Measurements from ENCODE around the gene HOMER2.
A peak's percentile ranks its signal among the peaks of the same experiment; 100 is the strongest.

The HOMER2 gene

DNA sequence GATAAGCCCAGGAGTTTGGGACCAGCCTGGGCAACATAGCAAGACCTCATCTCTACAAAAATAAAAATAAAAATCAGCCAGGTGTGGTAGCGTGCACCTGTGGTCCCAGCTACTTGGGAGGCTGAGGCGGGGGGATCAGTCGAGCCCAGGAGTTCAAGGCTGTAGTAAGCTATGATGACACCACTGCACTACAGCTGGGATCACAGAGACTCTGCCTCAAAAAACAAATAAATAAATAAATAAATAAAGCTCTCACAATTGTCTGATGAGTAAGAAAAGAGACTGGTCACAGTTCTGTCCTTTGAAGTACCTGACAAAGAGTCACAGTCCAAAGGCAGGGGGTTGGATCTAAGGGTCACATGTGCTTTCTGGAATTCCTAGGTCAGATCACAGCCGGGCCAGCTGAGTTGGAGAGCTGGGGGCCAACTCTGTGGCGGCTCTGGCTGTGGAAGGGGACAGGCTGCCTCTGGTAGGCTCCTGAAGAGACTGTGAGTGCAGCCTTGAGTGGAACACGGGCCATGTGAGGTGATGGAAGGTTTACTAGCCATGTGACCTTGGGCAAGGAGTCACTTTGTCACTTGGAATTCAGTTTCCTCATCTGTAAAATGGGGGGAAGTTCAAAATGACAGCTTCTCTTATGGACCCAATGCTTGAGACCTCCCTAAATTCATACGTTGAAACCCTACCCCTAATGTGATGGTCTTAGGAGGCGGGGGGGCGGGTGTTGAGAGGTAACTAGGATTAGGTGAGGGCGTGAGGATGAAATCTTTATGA is 95.9 kb downstream of the HOMER2 start:
- DNase-seq (ENCODE audit: low spot score): no peak

DNA sequence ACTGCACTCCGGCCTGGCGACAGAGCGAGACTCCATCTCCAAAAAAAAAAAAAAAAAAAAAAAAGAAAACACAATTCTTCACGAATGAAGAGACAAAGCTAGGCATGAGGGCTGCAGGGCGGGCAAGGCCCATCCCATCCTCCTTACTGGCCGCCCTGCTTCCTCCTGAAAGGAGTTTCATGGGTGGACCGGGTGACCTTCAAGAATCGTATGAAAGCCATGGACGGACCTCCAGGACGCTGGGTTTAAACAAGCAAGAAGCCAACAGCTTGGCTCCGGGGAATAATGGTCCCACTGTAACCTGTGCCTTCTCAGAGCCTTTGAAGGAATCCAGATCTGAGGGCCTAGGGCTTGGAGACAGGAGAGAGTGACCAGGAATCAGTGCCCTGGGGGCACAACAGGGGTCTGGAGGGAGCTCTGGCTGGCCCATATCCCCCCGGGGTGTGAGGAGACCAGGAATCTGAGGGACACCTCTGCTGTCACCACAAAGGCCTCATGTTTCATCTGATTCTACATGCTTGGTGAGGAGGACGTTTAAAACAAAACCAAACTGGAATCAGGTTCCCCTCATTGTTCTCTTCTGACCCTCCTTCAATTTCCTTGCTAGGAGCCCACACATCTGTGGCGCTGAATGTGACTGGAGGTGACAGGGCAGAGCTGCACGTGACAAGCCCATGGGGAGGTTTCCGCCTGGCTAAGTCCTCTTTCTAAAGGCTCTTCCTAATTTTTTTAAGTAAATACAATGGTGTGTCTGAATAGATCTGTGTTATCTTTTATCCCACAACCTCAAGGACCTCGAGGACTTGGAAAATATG is 97.0 kb downstream of the HOMER2 start:
- no peak for DNase-seq (ENCODE audit: low spot score)

DNA sequence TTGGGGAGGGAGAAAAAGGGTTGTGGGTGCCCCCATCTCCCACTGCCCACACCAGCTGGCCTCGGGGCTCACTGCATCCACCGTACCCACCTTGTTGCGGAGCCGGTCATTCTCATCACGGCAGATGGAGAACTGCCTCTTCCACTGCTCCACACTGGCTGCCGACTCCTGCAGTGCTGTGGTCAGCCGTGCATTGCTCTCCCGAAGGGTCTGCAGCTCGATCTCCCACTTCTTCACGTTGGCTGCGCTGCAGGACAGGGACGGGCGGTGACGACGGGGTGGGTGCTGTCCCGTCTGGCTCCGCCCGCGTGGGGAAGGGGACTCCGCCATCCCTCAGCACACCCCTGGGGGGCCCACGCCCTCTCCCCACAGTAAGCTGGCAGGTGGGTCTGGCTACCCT is 98.0 kb downstream of the HOMER2 start:
- DNase-seq (ENCODE audit: low spot score): no peak

DNA sequence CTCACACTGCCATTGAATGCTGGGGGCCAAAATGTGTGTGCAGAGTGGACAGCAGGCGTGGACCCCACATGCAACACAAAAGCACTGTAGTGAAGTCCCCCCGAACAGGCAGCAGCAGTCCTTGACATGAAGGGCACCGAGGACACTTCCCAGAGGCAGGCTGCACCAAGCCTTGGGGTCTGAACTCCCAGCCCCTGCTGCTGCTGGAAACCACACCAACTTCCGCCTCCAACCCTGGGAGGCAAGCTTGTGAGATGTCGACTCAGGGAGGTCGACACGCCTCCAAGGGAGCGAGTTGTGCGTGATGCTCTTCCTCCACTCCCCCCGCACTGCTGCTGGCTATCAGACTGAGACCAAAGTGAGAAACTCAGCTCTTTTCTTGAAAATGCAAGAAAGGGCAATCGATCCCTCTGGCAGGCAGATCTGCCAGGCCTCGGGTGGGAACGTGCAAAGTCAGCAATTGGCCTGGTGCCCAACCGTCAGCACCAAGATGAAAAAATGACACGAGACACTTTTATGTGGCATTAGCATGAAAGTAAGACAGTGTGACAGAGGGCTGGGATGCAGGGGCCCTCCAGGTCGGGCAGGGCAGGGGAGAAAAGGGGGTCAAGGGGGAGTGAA is 99.5 kb downstream of the HOMER2 start:
- no peak for DNase-seq (ENCODE audit: low spot score)

DNA sequence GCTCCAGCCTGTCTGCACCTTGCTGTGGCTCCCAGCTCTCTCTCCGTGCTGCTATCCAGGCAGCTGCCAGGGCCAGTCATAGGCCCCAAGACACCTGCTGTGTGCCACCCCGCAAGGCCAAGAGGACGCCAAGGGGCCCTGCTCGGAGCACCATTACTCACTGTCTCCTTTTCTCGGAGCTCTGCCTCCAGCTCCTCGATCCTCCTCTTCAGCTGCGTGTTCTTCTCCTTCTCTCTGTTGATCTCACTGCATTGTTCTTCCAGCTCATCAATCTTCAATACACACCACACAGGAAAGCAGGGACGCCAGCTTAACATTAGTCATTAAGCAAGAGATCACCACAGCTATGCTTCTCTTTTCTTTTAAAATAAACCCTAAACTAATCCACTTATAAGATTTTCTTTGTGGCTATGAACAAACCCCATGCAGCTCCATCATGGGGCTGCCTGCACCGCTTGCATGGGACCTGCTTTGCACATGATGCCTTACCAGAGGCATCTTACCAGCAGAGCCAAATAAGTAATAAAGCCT is 100.5 kb downstream of the HOMER2 start:
- no peak for DNase-seq (ENCODE audit: low spot score)

DNA sequence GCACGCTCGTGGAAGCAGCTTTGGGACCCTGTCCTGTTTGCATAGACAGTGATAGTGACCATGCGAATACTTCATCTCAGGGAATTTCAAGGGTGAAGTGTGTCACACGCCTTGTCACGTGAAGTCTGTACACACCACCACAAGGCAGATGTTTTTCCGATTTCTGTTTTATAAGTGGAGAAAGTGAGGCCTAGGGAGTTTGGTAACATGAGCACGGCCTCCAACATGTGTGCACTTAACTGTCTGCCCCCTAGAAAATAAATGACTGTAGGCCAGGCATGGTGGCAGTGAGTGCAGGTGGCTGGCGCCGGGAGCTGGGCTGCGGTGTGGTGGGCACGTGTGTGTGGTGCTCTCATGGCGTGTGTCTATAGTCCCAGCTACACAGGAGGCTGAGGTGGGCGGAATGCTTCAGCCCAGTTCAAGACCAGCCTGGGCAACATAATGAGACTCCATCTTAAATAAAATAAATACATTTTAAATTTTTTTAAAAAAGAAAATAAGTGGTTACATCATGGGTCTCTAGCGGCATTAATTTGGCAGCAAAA is 101.1 kb downstream of the HOMER2 start:
- no peak for DNase-seq (ENCODE audit: low spot score)

DNA sequence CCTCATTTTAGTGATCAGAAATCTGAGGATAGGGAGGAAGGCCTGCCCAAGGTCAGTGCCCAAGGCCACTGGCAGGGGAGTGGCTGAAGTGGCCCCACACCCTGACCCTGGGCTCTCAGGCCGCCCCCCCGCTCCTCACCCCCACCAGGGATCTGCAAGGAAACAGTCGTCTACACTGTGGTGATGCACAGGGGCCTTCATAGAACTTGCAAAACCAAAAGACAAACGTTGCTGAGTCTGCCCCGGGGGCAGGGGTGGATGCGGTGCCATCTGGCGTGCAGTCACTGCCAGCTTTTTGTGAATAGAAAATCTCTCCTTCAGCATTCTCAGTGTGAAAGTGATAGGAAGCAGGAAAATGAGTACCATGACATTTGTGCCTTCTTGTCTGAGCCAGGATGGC is 101.8 kb downstream of the HOMER2 start:
- DNase-seq (ENCODE audit: low spot score): no peak

DNA sequence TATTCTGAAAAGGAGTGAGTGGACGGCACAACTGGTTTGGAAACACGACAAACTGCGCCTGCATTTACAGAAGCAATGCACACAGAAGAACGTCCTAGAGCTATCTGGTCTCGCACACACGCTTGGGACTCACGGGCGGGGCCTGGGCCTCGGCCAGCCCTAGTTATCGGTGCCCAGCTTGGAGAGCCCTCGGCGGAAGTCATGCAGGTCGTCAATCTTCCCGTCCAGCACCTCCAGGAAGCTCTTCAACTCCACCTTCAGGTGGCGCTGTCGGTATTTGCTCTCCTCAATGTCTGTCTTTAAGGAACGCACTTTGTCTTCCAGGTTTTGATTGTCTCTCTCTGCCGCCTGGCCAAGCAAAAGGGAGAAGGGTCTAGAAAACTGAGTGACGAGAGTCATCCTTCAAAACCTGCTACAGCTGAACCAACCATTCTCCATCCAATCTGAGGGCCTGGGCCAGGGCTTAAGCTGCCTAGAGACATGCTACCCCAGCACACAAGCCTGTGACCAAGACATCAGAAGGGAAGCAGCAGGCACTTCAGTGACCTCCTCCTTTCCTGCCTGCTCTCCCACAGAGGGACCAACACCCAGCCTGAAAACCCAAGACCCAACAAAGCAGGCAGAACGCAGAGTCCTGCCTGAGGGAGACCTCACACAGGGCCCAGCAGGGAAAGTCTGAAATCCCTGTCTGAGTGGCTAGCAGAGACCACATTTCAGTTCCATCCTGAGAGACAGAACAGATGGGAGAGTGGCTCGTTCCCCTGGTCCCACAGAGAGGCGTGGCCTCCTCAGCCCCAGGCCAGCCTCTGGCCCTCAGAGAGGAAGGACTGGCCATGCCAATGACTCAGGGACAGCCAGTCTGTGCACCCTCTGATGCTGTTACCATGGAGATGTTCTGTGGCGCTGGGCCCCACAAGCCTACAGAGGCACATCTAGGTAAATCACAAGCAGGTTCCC is 102.7 kb downstream of the HOMER2 start:
- DNase-seq (ENCODE audit: low spot score): peak; percentile 80

DNA sequence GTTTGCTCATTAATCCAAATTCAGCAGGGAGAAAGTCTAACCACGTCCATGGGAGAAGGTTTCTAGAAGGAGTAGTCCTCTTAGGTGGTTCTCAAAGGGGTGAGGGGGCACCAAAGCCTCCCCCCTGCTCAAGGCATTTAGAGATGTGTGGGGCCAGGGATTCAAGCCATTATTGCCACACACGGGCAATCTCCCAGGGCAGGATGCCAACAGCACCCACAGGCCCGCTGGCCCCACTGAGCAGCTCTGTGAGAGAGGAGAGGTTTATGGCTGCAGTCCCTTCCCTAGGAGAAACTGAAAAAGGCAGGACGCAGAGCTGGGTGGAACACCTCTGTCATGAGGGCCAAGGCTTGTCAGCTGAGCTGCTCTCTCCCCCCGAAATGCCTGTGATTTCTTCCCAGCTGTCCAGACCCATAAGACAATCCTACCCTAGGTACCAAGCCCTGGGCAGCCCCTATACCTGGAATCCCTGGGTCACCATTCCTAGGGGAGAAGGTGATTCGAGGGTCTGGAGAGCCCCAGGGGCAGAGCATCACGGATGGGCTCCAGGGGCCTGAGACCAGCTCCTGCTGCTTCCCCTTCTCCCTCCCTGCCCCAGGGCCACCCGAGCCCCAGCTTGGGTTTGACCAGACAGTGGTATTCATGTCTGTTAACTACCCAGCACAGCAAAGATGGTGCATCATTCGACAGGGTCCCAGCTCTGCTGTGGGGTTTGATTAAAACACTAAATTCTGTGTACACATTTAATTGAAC is 104.1 kb downstream of the HOMER2 start:
- DNase-seq (ENCODE audit: low spot score): no peak

DNA sequence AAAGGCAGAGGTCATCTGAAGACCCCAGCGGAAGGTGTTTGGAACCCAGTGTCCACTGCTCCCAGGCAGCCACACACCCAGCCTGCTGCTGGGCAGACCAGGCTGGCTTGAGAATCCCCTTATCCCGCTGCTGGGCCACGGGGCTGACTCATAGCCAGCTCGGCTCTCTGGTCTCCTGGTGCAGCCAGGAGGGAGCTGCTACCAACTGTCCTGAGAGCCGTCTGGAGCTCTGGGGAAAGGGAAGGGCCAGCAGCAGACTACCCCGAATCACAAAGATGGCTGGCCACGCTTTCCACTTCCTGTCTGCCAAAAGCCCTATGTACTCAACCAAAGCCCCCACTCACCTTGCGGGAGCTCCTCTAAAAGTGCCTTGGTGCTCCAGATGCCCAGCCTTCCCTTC is 104.8 kb downstream of the HOMER2 start:
- no peak for DNase-seq (ENCODE audit: low spot score)

DNA sequence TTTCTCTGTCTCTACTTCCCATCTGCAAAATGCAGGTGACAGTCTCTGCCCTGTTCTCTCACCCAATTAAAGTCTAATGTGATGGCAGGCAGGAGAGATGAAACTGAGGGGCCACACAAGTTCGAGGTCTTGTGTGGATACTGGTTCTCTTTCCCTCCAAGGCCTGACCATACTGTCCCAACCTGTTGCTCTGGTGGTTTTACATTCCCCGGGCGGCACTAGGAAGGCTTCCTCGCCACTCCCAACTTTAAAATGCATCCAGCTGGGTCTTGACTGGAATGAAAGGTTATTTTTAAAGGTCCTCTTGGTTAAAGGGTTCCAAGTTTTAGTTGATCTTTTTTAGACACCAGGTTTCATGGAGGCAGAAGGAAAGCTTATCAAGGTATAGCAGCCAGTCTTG is 105.9 kb downstream of the HOMER2 start:
- DNase-seq (ENCODE audit: low spot score): no peak

DNA sequence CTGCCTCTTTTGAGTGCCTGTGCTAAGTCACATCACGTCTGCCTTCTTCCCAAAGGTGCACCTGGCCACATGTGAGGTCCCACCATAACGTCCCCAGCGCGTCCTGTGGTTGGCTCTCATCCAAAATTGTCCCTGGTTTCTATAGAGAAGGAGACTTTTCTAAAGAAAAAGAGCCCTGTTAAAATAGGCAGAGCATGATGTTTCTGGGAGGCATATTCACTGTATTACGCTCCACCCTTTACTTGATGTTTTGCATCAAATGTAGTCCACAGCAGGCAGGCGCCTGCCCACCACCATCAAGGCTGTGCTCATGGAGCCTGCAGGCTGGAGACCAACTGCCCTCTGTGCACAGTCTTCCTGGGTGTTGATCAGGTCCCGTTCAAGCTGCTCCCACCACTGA is 106.8 kb downstream of the HOMER2 start:
- no peak for DNase-seq (ENCODE audit: low spot score)

DNA sequence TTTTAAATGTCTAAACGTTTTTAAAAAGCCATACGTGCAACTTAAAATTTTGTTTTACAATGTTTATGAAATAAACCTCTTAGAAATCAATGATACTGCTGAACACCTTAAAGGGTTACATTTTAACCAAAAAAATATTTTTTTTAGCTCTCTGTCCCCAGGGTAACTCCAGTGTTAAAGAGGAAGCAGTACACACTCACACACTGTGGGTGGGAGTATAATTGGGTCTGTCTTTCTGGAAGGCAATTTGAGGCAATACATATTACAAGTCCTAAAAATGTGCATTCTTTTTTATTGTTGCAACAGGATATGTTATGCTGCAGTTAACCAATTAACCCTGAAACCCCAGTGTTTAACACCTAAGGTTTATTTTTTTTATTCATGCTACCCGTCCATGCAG is 109.0 kb downstream of the HOMER2 start:
- DNase-seq (ENCODE audit: low spot score): no peak

DNA sequence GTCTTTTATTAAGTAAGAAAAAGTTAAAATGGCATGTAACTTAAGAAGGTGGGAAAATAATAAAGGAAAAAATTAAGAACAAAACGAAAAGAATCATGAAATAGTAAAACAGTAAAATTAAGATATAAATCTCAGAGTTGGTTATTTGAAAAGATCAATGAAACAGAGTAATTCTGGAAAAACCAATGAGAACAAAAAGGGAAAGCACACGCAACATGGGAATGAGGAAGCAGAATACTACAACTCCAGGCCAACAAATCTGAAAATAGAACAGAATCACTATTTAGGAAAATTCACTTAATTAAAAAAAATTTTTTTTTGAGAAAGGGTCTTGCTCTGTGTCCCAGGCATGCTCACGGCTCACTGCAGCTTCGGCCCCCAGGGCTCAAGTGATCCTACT is 112.4 kb downstream of the HOMER2 start:
- DNase-seq (ENCODE audit: low spot score): no peak

DNA sequence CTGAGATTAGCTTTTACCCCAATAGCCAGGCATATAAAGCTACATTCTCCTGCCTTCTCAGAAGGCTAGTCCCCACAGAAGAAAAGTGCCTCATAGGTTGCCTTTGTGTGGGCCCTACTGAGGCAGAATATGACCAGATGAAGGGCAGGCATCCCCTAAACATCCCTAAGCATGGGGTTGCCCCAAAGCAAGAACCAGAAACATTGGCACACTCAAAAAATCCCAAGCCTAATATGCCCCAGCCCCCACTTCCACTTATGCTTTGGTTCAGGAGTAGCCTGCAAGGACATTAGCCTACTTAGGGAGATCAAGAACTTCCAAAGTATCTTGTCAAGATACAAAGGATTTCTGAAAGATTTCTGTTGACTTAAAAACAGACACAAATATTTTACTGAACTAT is 113.4 kb downstream of the HOMER2 start:
- no peak for DNase-seq (ENCODE audit: low spot score)

DNA sequence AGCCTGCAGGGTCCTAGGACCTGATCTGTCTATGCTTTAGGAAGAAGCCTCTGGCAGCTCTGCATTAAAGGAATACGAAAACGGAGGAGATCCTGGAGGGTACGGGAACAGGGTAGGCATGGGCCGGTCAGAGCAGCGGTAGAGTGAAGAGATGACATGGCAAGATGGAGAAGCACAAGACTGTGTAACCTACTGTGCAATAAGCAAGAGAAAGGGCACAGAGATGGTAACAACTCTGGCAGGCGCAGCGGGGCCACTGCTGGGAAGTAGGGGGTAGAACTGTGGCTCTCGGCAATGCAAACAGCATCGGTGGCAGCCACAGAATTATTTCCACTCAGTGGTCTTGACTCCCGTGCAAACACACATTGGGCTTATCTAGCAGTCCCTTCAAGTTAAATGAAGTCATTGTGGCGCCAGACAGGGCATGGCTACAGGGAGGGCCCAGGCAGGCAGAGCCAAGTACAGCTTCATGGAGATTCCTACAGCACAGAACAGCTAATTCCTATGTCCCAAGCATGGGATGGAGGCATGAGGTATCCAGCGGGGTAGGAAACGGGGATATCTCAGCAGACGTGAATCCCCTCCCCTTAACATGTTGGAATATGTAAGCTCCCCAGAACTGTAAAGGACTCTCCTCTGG is 114.3 kb downstream of the HOMER2 start:
- DNase-seq (ENCODE audit: low spot score): no peak

DNA sequence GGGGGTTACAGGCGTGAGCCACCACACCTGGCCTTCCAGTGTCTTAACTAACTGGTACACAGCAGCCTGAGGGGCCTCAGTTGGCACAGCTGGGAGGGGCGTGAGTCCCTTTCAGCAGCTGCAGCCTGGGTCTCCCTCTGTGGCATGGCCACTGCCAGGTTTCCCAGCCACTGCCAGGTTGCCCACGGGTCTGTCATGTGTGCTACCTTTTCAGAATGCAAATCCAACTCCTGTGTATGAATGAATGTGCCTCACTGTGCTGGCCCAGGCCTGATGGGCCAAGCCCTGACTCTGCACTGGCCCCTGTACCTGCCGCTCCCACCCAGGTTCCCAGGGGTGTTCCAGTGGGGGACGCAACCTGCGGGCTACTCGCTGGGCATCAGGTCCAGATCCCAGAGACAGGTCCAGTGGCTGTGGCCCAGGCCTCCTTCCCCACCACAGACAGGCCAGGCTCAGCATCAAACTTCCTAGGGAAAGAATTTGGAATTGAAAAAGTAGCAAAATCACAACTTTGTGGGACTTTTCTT is 117.1 kb downstream of the HOMER2 start:
- DNase-seq (ENCODE audit: low spot score): no peak

DNA sequence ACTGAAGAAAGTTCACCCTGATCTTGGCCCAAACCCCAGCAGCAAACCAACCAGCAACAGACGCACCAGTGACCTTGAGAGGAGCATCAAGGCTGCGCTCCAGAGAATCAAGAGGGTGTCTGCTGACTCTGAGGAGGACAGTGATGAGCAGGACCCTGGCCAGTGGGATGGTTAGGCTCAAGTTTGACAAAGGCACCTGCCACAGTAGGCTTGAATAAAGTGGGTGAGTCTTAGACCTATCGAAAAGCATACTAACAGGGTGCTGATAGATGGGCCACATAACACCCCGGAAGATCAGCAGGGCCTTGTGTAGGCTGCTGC is 119.2 kb downstream of the HOMER2 start:
- no peak for DNase-seq (ENCODE audit: low spot score)

DNA sequence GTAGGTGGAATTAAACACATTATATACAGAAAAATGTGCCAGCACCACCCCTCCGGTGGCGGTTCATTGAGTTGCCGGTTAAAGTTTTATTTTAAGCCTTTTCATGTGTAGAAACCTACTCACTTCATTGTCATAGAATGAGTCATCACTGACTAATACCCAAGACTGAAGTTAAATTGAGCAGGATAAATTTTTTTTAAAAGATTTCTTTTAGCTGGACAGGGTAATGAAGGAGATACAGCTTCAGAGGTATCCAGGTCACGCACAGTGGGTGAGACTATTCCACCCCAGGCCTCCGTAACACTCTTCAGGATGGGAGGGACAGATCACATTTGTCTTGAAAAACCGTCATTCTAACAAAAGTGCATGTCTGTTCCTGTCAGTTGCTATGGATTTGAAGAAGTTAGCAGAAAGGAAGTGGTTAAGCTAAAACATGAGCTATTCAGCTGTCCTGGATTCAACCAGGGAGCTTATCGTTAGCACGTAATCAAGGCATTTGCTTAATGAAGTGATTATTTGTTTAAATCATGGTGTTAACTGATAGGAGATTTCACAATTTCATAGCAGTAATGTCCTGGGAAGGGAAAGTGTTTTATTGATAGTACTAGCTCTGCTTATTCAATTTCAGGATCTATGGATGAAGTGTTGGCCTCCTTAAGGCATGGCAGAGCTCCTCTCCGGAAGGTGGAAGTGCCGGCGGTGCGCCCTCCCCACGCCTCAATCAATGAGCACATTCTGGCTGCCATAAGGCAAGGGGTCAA is 119.7 kb downstream of the HOMER2 start:
- DNase-seq (ENCODE audit: low spot score): no peak
